Naive thymus-derived CD4-positive, alpha-beta T cell (primary cell): ENCODE results near the gene ZNF521. TPM values are rescaled to one million over a fixed set of nuclear protein-coding genes. Genes with fewer than 3 reads are reported as not detected.

Source experiments
- ATAC-seq: fragments of 150-1000 bp; cut with Tn5 transposase; 2 replicates; pipeline ENCODE4 v1.10.0; 2021; ENCODE audit warnings: mild to moderate bottlenecking, moderate library complexity
- CTCF ChIA-PET: fragments of 350-600 bp; sonication (Branson Sonifier 250); formaldehyde crosslinking; loops from one replicate; lab custom pipeline; 2021; ENCODE audit warnings: antibody characterized with exemption; lab: Charles Lee
- POLR2A ChIA-PET: fragments of 350-600 bp; sonication (Branson Sonifier 250); formaldehyde crosslinking; loops from one replicate; lab custom pipeline; 2021; ENCODE audit warnings: antibody characterized with exemption, inconsistent platforms; lab: Charles Lee
- DNase-seq, 9 donors: peaks; one replicate each; pipeline versions ENCODE4 v3.0.0 to v3.0.0-alpha.2; 2020 to 2022; ENCODE audit warnings: mixed read lengths in 1 of 9
- H3K27ac ChIP-seq: one replicate; pipeline ENCODE4 v1.7.0; 2013; ENCODE audit warnings: mild to moderate bottlenecking, low read depth, low read length, moderate library complexity
- H3K27me3 ChIP-seq, 2 donors: one replicate each; pipeline ENCODE4 v1.7.0; 2013; ENCODE audit warnings: low read length in 2 of 2, mild to moderate bottlenecking in 2 of 2, moderate library complexity in 2 of 2; ENCODE audit not compliant: control insufficient read depth in 2 of 2, insufficient read depth in 2 of 2
- H3K36me3 ChIP-seq, 3 experiments: 1 replicate in 2 of 3; 2 replicates in 1 of 3; pipeline ENCODE4 v1.7.0; 2013; ENCODE audit warnings: low read length in 3 of 3, mild to moderate bottlenecking in 3 of 3, moderate library complexity in 1 of 3; ENCODE audit not compliant: insufficient read depth in 3 of 3, control insufficient read depth in 2 of 3
- H3K4me1 ChIP-seq, 2 donors: one replicate each; pipeline ENCODE4 v1.7.0; 2013; ENCODE audit warnings: low read length in 2 of 2, mild to moderate bottlenecking in 2 of 2, moderate library complexity in 1 of 2; ENCODE audit not compliant: control insufficient read depth in 2 of 2, insufficient read depth in 2 of 2
- H3K4me3 ChIP-seq: 2 replicates; pipeline ENCODE4 v1.7.0; 2013; ENCODE audit warnings: mild to moderate bottlenecking, low read length
- H3K9me3 ChIP-seq, 3 experiments: 1 replicate in 2 of 3; 2 replicates in 1 of 3; pipeline ENCODE4 v1.7.0; 2013; ENCODE audit warnings: low read length in 3 of 3; ENCODE audit not compliant: control insufficient read depth in 2 of 3
- H3K27ac Mint-ChIP-seq, 9 donors: one replicate each; pipeline ENCODE4 v1.8.0; 2020 to 2022; ENCODE audit warnings: mixed read lengths in 9 of 9, mild to moderate bottlenecking in 8 of 9, moderate library complexity in 5 of 9, inconsistent platforms in 2 of 9
- H3K27me3 Mint-ChIP-seq, 5 donors: one replicate each; pipeline ENCODE4 v1.8.0; 2021 to 2022; ENCODE audit warnings: mixed read lengths in 5 of 5, mild to moderate bottlenecking in 1 of 5
- H3K36me3 Mint-ChIP-seq, 5 donors: one replicate each; pipeline ENCODE4 v1.8.0; 2020 to 2022; ENCODE audit warnings: mixed read lengths in 5 of 5, mild to moderate bottlenecking in 3 of 5, inconsistent platforms in 1 of 5
- H3K4me1 Mint-ChIP-seq, 7 donors: one replicate each; pipeline ENCODE4 v1.8.0; 2020 to 2022; ENCODE audit warnings: mixed read lengths in 7 of 7, mild to moderate bottlenecking in 3 of 7, inconsistent platforms in 1 of 7
- H3K4me3 Mint-ChIP-seq, 10 donors: one replicate each; pipeline ENCODE4 v1.8.0; 2020 to 2022; ENCODE audit warnings: mild to moderate bottlenecking in 10 of 10, mixed read lengths in 10 of 10, moderate library complexity in 6 of 10, inconsistent platforms in 2 of 10
- H3K9me3 Mint-ChIP-seq, 11 donors: one replicate each; pipeline ENCODE4 v1.8.0; 2020 to 2022; ENCODE audit warnings: mixed read lengths in 11 of 11, mild to moderate bottlenecking in 4 of 11, inconsistent platforms in 1 of 11, moderate library complexity in 1 of 11
- intact Hi-C, 2 donors: fragments of 100-400 bp; cut with micrococcal nuclease; formaldehyde crosslinking; loops; one replicate each; pipeline ENCODE4 v1.15.1; 2023
- polyA plus RNA-seq, 2 donors: library from polyadenylated mRNA; unstranded; fragments of 300-500 nt; fragmentation: Illumina TruSeq; gene quantifications; one replicate each; pipeline ENCODE4 v1.2.3, GENCODE V29; 2021
- total RNA-seq, 6 experiments: library from RNA in 5 of 6; stranded (reverse) in 5 of 6; gene quantifications; 1 replicate in 5 of 6; 2 replicates in 1 of 6; pipeline ENCODE4 v1.2.3 and lab custom pipeline; 2021 to 2026

Gene ZNF521
- total and polyA plus RNA-seq, 7 experiments from 2014 or later = 1.1 to 4.4 TPM; not detected in 5

DNA sequence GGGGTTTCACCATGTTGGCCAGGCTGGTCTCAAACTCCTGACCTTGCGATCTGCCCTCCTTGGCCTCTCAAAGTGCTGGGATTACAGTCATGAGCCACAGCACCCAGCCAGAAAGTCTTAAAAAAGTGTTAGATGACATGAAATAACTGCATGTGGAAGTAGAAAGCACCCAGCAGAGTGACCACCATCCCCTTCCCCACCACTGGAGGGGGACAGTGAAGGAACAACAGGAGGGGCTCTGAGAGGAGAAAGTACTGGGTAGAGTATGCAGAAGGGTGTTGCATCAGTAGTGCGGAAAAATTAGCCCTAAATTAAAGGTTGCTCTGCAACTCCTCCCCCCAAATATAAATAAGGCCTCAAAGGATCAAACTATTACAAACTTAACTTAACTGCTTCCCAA is 230.5 kb downstream of the ZNF521 start:
- no peaks in the 10 kb centered on the region for H3K4me1 Mint-ChIP-seq
- H3K4me3 Mint-ChIP-seq = no peak overlapping the region
- DNase-seq (no peak), ATAC-seq (no peak)
- POLR2A ChIA-PET = no interaction called here
- CTCF ChIA-PET = no interaction called here
- Histone ChIP-seq H3K27ac (no peak overlapping the region), H3K4me1 (no peaks in the 10 kb centered on the region), H3K9me3 (peaks cover 0 to 4% (median 0%) of the 10 kb centered on the region in 3 experiments), H3K36me3 (no peaks in the 10 kb centered on the region), H3K27me3 (no peaks in the 10 kb centered on the region), H3K4me3 (no peak overlapping the region)
- H3K27me3 Mint-ChIP-seq = peaks cover 0 to 6% (median 0%) of the 10 kb centered on the region in 5 donors
- H3K27ac Mint-ChIP-seq = no peak overlapping the region
- no peaks in the 10 kb centered on the region for H3K36me3 Mint-ChIP-seq
- peaks cover 0 to 13% (median 6%) of the 10 kb centered on the region in 11 donors for H3K9me3 Mint-ChIP-seq
- intact Hi-C loops = no loop called here

GRCh38 chr18:25113566-25113965 is 238.4 kb downstream of the ZNF521 start:
- no peak overlapping the region for H3K27ac Mint-ChIP-seq
- H3K9me3 Mint-ChIP-seq = peaks cover 0 to 15% (median 6%) of the 10 kb centered on the region in 11 donors
- DNase-seq (no peak), ATAC-seq (no peak)
- ChIA-PET POLR2A (no interaction called here), CTCF (no interaction called here)
- Histone ChIP-seq H3K4me1 (no peaks in the 10 kb centered on the region), H3K36me3 (no peaks in the 10 kb centered on the region), H3K27me3 (no peaks in the 10 kb centered on the region), H3K4me3 (no peak overlapping the region), H3K9me3 (peaks cover 0 to 4% (median 0%) of the 10 kb centered on the region in 3 experiments), H3K27ac (no peak overlapping the region)
- H3K4me3 Mint-ChIP-seq = no peak overlapping the region
- H3K27me3 Mint-ChIP-seq = peaks cover 0 to 13% (median 0%) of the 10 kb centered on the region in 5 donors
- H3K36me3 Mint-ChIP-seq = no peaks in the 10 kb centered on the region
- no peaks in the 10 kb centered on the region for H3K4me1 Mint-ChIP-seq
- intact Hi-C loops = no loop called here

DNA sequence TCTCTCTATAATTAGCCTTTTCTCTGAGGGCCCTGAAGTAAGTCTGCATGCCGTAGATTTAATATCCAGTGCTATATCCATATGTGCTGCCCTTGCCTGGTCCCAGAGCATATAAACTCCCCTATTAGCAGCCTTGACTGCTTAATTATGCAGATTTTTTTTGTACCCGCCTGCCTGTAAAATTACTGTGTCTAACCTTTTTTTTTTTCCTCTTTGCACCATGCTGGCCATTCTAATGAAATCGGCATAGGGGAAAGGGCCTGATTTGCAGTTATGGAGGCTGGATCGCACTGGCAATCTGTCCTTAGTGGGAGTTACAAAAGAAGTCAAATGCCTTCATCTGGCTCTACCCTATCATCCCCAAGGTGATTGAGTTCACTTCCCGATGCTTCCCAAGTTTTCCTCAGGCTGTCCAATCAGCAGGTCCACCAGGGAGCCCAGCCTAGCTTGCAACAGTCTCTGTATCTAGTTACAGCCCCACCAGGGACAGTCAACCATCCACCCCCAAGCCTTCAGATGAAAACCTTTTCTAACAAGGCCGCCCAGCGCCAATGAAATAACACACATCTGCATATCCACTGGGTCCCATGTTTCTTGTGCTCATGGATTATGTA is 239.0 kb downstream of the ZNF521 start:
- Mint-ChIP-seq H3K9me3 (peaks cover 0 to 13% (median 6%) of the 10 kb centered on the region in 11 donors), H3K27ac (no peak overlapping the region), H3K4me3 (no peak overlapping the region), H3K36me3 (no peaks in the 10 kb centered on the region), H3K27me3 (peaks cover 0 to 13% (median 0%) of the 10 kb centered on the region in 5 donors), H3K4me1 (no peaks in the 10 kb centered on the region)
- ATAC-seq (no peak), DNase-seq (no peak)
- intact Hi-C loops = no loop called here
- H3K36me3 ChIP-seq = no peaks in the 10 kb centered on the region
- H3K4me1 ChIP-seq = no peaks in the 10 kb centered on the region
- no peak overlapping the region for H3K4me3 ChIP-seq
- CTCF ChIA-PET = no interaction called here
- no peak overlapping the region for H3K27ac ChIP-seq
- POLR2A ChIA-PET = no interaction called here
- no peaks in the 10 kb centered on the region for H3K27me3 ChIP-seq
- peaks cover 0 to 4% (median 0%) of the 10 kb centered on the region in 3 experiments for H3K9me3 ChIP-seq

- intact Hi-C loops = no loop called here
- H3K27me3 ChIP-seq = no peaks in the 10 kb centered on the region
- no peaks in the 10 kb centered on the region for H3K36me3 ChIP-seq
- no peak overlapping the region for H3K27ac ChIP-seq
- Mint-ChIP-seq H3K27me3 (peaks cover 0 to 13% (median 0%) of the 10 kb centered on the region in 5 donors), H3K27ac (no peak overlapping the region), H3K9me3 (peaks cover 0 to 9% (median 2%) of the 10 kb centered on the region in 11 donors), H3K4me1 (no peaks in the 10 kb centered on the region), H3K36me3 (no peaks in the 10 kb centered on the region), H3K4me3 (no peak overlapping the region)
- ATAC-seq = no peak
- ChIA-PET CTCF (no interaction called here), POLR2A (no interaction called here)
- no peak for DNase-seq
- no peak overlapping the region for H3K4me3 ChIP-seq
- no peaks in the 10 kb centered on the region for H3K4me1 ChIP-seq
- no peaks in the 10 kb centered on the region for H3K9me3 ChIP-seq
Observed at GRCh38 chr18:25111377-25112288, 240.3 kb downstream of the ZNF521 start.

- ChIA-PET POLR2A (no interaction called here), CTCF (no interaction called here)
- H3K4me3 ChIP-seq = no peak overlapping the region
- intact Hi-C loops = no loop called here
- H3K27me3 Mint-ChIP-seq = peaks cover 0 to 13% (median 0%) of the 10 kb centered on the region in 5 donors
- no peak for DNase-seq
- H3K4me3 Mint-ChIP-seq = no peak overlapping the region
- no peaks in the 10 kb centered on the region for H3K9me3 ChIP-seq
- H3K27ac Mint-ChIP-seq = no peak overlapping the region
- H3K36me3 Mint-ChIP-seq = no peaks in the 10 kb centered on the region
- H3K27ac ChIP-seq = no peak overlapping the region
- no peak for ATAC-seq
- H3K4me1 Mint-ChIP-seq = no peaks in the 10 kb centered on the region
- H3K9me3 Mint-ChIP-seq = peaks cover 0 to 4% (median 0%) of the 10 kb centered on the region in 11 donors
- no peaks in the 10 kb centered on the region for H3K27me3 ChIP-seq
- no peaks in the 10 kb centered on the region for H3K36me3 ChIP-seq
- no peaks in the 10 kb centered on the region for H3K4me1 ChIP-seq
Observed at GRCh38 chr18:25109484-25109883, 242.5 kb downstream of the ZNF521 start.

GRCh38 chr18:25103468-25104155 is 248.4 kb downstream of the ZNF521 start:
- H3K27ac ChIP-seq = no peak overlapping the region
- ATAC-seq (no peak), DNase-seq (no peak)
- H3K4me1 Mint-ChIP-seq = peaks cover 0 to 1% (median 0%) of the 10 kb centered on the region in 7 donors
- no peak overlapping the region for H3K4me3 ChIP-seq
- H3K4me3 Mint-ChIP-seq = no peak overlapping the region
- no peaks in the 10 kb centered on the region for H3K27me3 ChIP-seq
- no peaks in the 10 kb centered on the region for H3K9me3 ChIP-seq
- H3K27ac Mint-ChIP-seq = no peak overlapping the region
- H3K4me1 ChIP-seq = no peaks in the 10 kb centered on the region
- CTCF ChIA-PET = no interaction called here
- POLR2A ChIA-PET = no interaction called here
- H3K36me3 Mint-ChIP-seq = no peaks in the 10 kb centered on the region
- no peaks in the 10 kb centered on the region for H3K9me3 Mint-ChIP-seq
- H3K36me3 ChIP-seq = no peaks in the 10 kb centered on the region
- intact Hi-C loops = no loop called here
- peaks cover 0 to 4% (median 0%) of the 10 kb centered on the region in 5 donors for H3K27me3 Mint-ChIP-seq
